Common myeloid progenitor, CD34-positive (primary cell): ENCODE measurements around the gene PTPRA.
A peak's percentile ranks its signal among the peaks of the same experiment; 100 is the strongest.
"Not testable (repeated sequence)": the region's sequence is repeated elsewhere in the genome, so short reads cannot be mapped to it uniquely, and the experiment has no call there.

ENCODE experiments used
- CTCF ChIA-PET: fragments of 350-600 bp; sonication (Branson Sonifier 250); formaldehyde crosslinking; loops from one replicate; lab custom pipeline; 2021; ENCODE audit warnings: antibody characterized with exemption; lab: Charles Lee
- POLR2A ChIA-PET: fragments of 350-600 bp; sonication (Branson Sonifier 250); formaldehyde crosslinking; loops from one replicate; lab custom pipeline; 2021; ENCODE audit warnings: antibody characterized with exemption; lab: Charles Lee
- DNase-seq, 3 donors: peaks; one replicate each; pipeline versions ENCODE4 v3.0.0 to v3.0.0-alpha.2; 2013
- H3K27ac ChIP-seq, 2 experiments: 1 replicate in 1 of 2; 2 replicates in 1 of 2; pipeline ENCODE4 v1.7.0; 2013; ENCODE audit warnings: inconsistent platforms in 2 of 2, low read length in 2 of 2, mild to moderate bottlenecking in 2 of 2, low read depth in 1 of 2, moderate library complexity in 1 of 2; ENCODE audit not compliant: severe bottlenecking in 2 of 2, insufficient read depth in 1 of 2, poor library complexity in 1 of 2
- H3K27me3 ChIP-seq, 5 experiments: replicated peaks in 2 of 5; 1 replicate in 3 of 5; 2 replicates in 2 of 5; pipeline versions ENCODE4 v1.6.1 to v1.7.0; 2013; ENCODE audit warnings: low read length in 4 of 5, mild to moderate bottlenecking in 2 of 5, moderate library complexity in 2 of 5, inconsistent platforms in 1 of 5; ENCODE audit not compliant: insufficient read depth in 5 of 5, control insufficient read depth in 4 of 5
- H3K36me3 ChIP-seq, 4 experiments: 1 replicate in 2 of 4; 2 replicates in 2 of 4; pipeline versions ENCODE4 v1.6.1 to v1.7.0; 2013; ENCODE audit warnings: low read length in 3 of 4, control low read depth in 1 of 4, mild to moderate bottlenecking in 1 of 4; ENCODE audit not compliant: control insufficient read depth in 4 of 4, insufficient read depth in 4 of 4
- H3K4me1 ChIP-seq, 4 experiments: 1 replicate in 3 of 4; 2 replicates in 1 of 4; pipeline versions ENCODE4 v1.6.1 to v1.7.1; 2013; ENCODE audit warnings: low read length in 3 of 4, mild to moderate bottlenecking in 3 of 4, control low read depth in 1 of 4, inconsistent platforms in 1 of 4, moderate library complexity in 1 of 4; ENCODE audit not compliant: control insufficient read depth in 4 of 4, insufficient read depth in 4 of 4; ENCODE audit errors: control extremely low read depth in 1 of 4
- H3K4me3 ChIP-seq, 7 experiments: 1 replicate in 4 of 7; 2 replicates in 3 of 7; pipeline versions ENCODE4 v1.5.1 to v1.7.0; 2013; ENCODE audit warnings: mild to moderate bottlenecking in 7 of 7, low read length in 6 of 7, moderate library complexity in 6 of 7, inconsistent platforms in 2 of 7, low read depth in 2 of 7, control low read depth in 1 of 7; ENCODE audit not compliant: insufficient read depth in 4 of 7, control insufficient read depth in 1 of 7; ENCODE audit errors: extremely low read depth in 1 of 7
- H3K9me3 ChIP-seq, 5 experiments: 1 replicate in 4 of 5; 2 replicates in 1 of 5; pipeline versions ENCODE4 v1.6.1 to v1.7.1; 2013; ENCODE audit warnings: low read length in 4 of 5, mild to moderate bottlenecking in 2 of 5, inconsistent platforms in 1 of 5, low read depth in 1 of 5, moderate library complexity in 1 of 5; ENCODE audit not compliant: control insufficient read depth in 4 of 5, insufficient read depth in 2 of 5; ENCODE audit errors: control extremely low read depth in 1 of 5
- WGBS: methylation state at CpG from one replicate; pipeline ENCODE4 v1.1.5; 2013; ENCODE audit not compliant: insufficient coverage; 5-methylcytosine and 5-hydroxymethylcytosine counted together

PTPRA gene

DNA sequence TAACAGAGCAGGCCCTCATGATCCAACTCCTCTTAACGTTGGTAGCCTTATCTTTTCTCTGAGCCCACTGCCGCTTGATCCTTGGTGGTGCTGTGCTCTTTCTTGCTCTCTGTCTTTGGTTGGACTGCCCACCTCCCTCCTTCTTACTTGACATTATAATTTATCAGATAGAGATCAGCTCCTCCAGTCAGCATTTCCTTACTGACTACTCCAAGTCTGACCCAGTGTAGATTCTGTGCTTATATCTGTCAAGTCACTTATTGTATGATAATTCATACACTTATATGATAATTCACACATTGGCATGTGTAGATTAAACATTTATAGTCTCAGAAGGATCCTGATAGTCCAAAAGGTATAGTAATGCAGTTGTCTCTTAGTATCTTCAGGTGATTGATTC lies 18.1 kb downstream of the PTPRA start:
- Histone ChIP-seq H3K36me3 (peaks cover 0 to 3% (median under 1%) of the 10 kb centered on the region in 4 experiments), H3K27ac (peak overlapping the region in 1 of 2 experiments; percentile 27), H3K9me3 (peaks cover 0 to 3% (median 0%) of the 10 kb centered on the region in 5 experiments), H3K27me3 (no peaks in the 10 kb centered on the region), H3K4me3 (no peak overlapping the region), H3K4me1 (peaks cover 0 to 10% (median 9%) of the 10 kb centered on the region in 4 experiments)
- DNase-seq = no peak
- 85% methylated on average over 2 of the region's 2 CpGs for WGBS
- POLR2A ChIA-PET = no interaction called here
- CTCF ChIA-PET = interaction anchor here (0.7 to 1.2 kb wide), 2 partner anchors 13 to 42 kb away, joined by 3 to 4 read pairs; no protein-coding TSS in a partner anchor

GRCh38 chr20:2892376-2892775 lies 19.1 kb downstream of the PTPRA start:
- DNase-seq = no peak
- CTCF ChIA-PET = interaction anchor here (1.0 to 1.2 kb wide), 2 partner anchors 11 to 12 kb away, joined by 4 read pairs; no protein-coding TSS in a partner anchor
- Histone ChIP-seq H3K27ac (no peak overlapping the region), H3K4me1 (peaks cover 0 to 10% (median 9%) of the 10 kb centered on the region in 4 experiments), H3K27me3 (no peaks in the 10 kb centered on the region), H3K4me3 (no peak overlapping the region), H3K9me3 (peaks cover 0 to 3% (median 0%) of the 10 kb centered on the region in 5 experiments), H3K36me3 (peaks cover 0 to 3% (median under 1%) of the 10 kb centered on the region in 4 experiments)
- WGBS = 100% methylated on average over 3 of the region's 3 CpGs
- POLR2A ChIA-PET = no interaction called here

DNA sequence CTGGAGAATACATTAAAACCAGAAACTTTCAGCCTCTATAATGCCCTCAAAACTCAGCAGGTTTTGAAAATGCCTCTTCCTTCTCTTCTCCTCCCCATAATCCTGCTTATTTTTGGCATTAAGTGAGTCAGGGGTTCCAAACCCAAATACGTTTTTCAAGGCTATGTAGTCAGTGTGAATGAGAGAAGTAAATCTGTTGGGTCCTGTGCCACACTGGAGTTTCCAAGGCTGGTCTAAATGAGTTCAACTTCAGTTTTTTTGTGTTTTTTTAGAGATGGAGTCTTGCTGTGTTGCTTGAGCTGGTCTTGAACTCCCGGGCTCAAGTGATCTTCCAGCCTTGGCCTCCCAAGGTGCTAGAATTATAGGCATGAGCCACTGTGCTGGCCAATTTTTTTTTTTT lies 20.9 kb downstream of the PTPRA start:
- 86% methylated on average over 1 of the region's 2 CpGs for WGBS
- Histone ChIP-seq H3K27me3 (no peaks in the 10 kb centered on the region), H3K4me1 (peaks cover 0 to 10% (median 9%) of the 10 kb centered on the region in 4 experiments), H3K27ac (no peak overlapping the region), H3K4me3 (no peak overlapping the region), H3K36me3 (peaks cover 0 to 3% (median under 1%) of the 10 kb centered on the region in 4 experiments), H3K9me3 (peaks cover 0 to 3% (median 0%) of the 10 kb centered on the region in 5 experiments)
- no peak for DNase-seq
- POLR2A ChIA-PET = no interaction called here
- CTCF ChIA-PET = no interaction called here

- H3K27me3 ChIP-seq, CTCF ChIA-PET, H3K36me3 ChIP-seq, DNase-seq, H3K4me3 ChIP-seq, H3K9me3 ChIP-seq, H3K27ac ChIP-seq: not testable (repeated sequence)
- peaks cover 0 to 12% (median 9%) of the 10 kb centered on the region in 4 experiments for H3K4me1 ChIP-seq
- POLR2A ChIA-PET = interaction anchor here (0.6 kb wide), 1 partner anchor 36 kb away, joined by 3 read pairs; no protein-coding TSS in a partner anchor
- WGBS = 100% methylated on average over 1 of the region's 3 CpGs
Measured at GRCh38 chr20:2895154-2895553, 21.9 kb downstream of the PTPRA start.

DNA sequence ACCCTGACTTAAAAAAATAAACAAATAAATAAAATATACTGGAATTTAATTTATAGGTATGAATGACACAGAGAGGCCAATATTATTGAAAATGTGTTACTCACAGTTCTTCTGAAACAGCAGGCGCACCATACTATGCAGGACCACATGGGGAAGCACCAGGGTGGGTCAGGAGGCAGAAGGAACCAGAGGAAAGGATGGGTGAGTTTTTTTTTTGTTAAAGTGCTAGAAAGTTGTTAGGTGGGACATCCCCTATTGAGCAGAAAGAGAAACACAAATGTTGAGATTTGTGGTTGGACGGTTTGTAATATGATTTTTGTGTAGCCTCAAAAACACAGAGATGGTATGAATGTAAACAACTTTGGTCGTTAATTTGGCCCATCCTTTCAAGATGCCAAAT lies 26.0 kb downstream of the PTPRA start:
- peak in 1 of 3 donors; percentile 21 for DNase-seq
- Histone ChIP-seq H3K27me3 (no peaks in the 10 kb centered on the region), H3K36me3 (peaks cover 0 to 2% (median 0%) of the 10 kb centered on the region in 4 experiments), H3K27ac (no peak overlapping the region), H3K4me3 (no peak overlapping the region), H3K9me3 (peaks cover 0 to 3% (median 0%) of the 10 kb centered on the region in 5 experiments), H3K4me1 (peaks cover 0 to 20% (median 6%) of the 10 kb centered on the region in 4 experiments)
- ChIA-PET POLR2A (no interaction called here), CTCF (interaction anchor here (0.8 kb wide), 1 partner anchor 125 kb away, joined by 3 read pairs; no protein-coding TSS in a partner anchor)
- WGBS = 87% methylated on average over 1 of the region's 3 CpGs

DNA sequence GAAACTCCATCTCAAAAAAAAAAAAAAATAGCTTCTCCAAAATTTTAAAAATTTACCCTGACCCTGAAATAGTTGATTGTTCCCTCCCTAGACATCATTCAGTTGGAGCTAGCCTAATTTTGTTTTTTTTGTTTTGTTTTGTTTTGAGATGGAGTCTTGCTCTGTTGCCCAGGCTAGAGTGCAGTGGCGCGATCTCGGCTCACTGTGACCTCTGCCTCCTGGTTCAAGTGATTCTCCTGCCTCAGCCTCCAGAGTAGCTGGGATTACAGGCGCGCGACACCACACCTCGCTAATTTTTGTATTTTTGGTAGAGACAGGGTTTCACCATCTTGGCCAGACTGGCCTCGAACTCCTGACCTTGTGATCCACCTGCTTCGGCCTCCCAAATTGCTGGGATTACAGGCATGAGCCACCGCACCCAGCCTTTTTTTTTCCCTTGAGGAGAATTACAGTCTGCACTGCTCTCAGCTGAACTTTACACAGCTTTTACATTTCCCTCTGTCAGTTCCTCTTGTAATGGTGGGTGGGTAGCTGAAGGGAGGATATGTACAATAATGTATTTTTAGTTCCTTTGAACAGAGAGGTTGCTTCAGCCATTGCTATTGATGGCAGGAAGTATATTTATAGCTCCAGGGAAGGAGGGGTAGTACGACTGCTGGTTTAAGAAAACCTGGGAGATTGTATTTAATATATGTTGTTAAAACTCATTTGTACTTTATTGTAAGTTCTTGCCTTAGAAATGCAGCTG lies 27.7 kb downstream of the PTPRA start:
- Histone ChIP-seq H3K36me3 (peaks cover 0 to 2% (median 0%) of the 10 kb centered on the region in 4 experiments), H3K27ac (no peak overlapping the region), H3K4me1 (peaks cover 0 to 20% (median 6%) of the 10 kb centered on the region in 4 experiments), H3K27me3 (no peaks in the 10 kb centered on the region), H3K4me3 (peak overlapping the region in 1 of 7 experiments; percentile 28), H3K9me3 (no peaks in the 10 kb centered on the region)
- peak in 2 of 3 donors; percentile 24 to 31 for DNase-seq
- POLR2A ChIA-PET = interaction anchor here (0.8 kb wide), 1 partner anchor 12 kb away, joined by 4 read pairs; no protein-coding TSS in a partner anchor
- WGBS = 66% methylated on average over 9 of the region's 11 CpGs
- CTCF ChIA-PET = interaction anchor here (0.7 to 2.5 kb wide), 9 partner anchors 12 to 214 kb away, joined by 3 to 6 read pairs (median 3); no protein-coding TSS in a partner anchor
